ENCODE results near the gene EI24.

EI24 gene

GRCh38 chr11:125579811-125580210 lies 10.5 kb downstream of the EI24 start:
- no peak for DNase-seq (ENCODE audit: low read depth, low spot score)

GRCh38 chr11:125583496-125583895 lies 14.2 kb downstream of the EI24 start:
- no peak for DNase-seq (ENCODE audit: low read depth, low spot score)

GRCh38 chr11:125585487-125585886 lies 16.2 kb downstream of the EI24 start:
- DNase-seq (ENCODE audit: low read depth, low spot score), result no peak

GRCh38 chr11:125586623-125587022 lies 17.3 kb downstream of the EI24 start:
- DNase-seq (ENCODE audit: low read depth, low spot score), result no peak

GRCh38 chr11:125587480-125587879 lies 18.2 kb downstream of the EI24 start:
- no peak for DNase-seq (ENCODE audit: low read depth, low spot score)

GRCh38 chr11:125588505-125588904 lies 19.2 kb downstream of the EI24 start:
- no peak for DNase-seq (ENCODE audit: low read depth, low spot score)

- peak; percentile 7 for DNase-seq (ENCODE audit: low read depth, low spot score)
Observed at GRCh38 chr11:125591649-125592304, 22.5 kb downstream of the EI24 start.

- DNase-seq (ENCODE audit: low read depth, low spot score), result peak; percentile 96
Observed at GRCh38 chr11:125592305-125593113, 23.2 kb downstream of the EI24 start, which contains the start of gene STT3A. Gene STT3A, plus strand, starts transcription at chr11:125592852. Its CDS starts 3,064 bp downstream, at chr11:125595916.

- no peak for DNase-seq (ENCODE audit: low read depth, low spot score)
Observed at GRCh38 chr11:125593114-125593820, 24.0 kb downstream of the EI24 start.

GRCh38 chr11:125594958-125595357 lies 25.7 kb downstream of the EI24 start:
- no peak for DNase-seq (ENCODE audit: low read depth, low spot score)

- DNase-seq (ENCODE audit: low read depth, low spot score), result no peak
Observed at GRCh38 chr11:125600663-125601062, 31.4 kb downstream of the EI24 start.

- no peak for DNase-seq (ENCODE audit: low read depth, low spot score)
Observed at GRCh38 chr11:125603207-125603606, 33.9 kb downstream of the EI24 start.

GRCh38 chr11:125605417-125605816 lies 36.1 kb downstream of the EI24 start:
- DNase-seq (ENCODE audit: low read depth, low spot score), result no peak

GRCh38 chr11:125609545-125609944 lies 40.3 kb downstream of the EI24 start:
- DNase-seq (ENCODE audit: low read depth, low spot score), result no peak

- no peak for DNase-seq (ENCODE audit: low read depth, low spot score)
Observed at GRCh38 chr11:125618383-125618782, 49.1 kb downstream of the EI24 start.

GRCh38 chr11:125621995-125622394 lies 52.7 kb downstream of the EI24 start:
- DNase-seq (ENCODE audit: low read depth, low spot score), result no peak

- no peak for DNase-seq (ENCODE audit: low read depth, low spot score)
Observed at GRCh38 chr11:125623064-125623463, 53.8 kb downstream of the EI24 start.

GRCh38 chr11:125624756-125625213 lies 55.5 kb downstream of the EI24 start, which contains the start of gene CHEK1:
Gene CHEK1, plus strand, starts transcription at chr11:125625163. Its CDS starts 1,606 bp downstream, at chr11:125626769.
- DNase-seq (ENCODE audit: low read depth, low spot score), result no peak

GRCh38 chr11:125625225-125625629 lies 56.0 kb downstream of the EI24 start:
- no peak for DNase-seq (ENCODE audit: low read depth, low spot score)

GRCh38 chr11:125625630-125626287 lies 56.5 kb downstream of the EI24 start:
- peak; percentile 70 for DNase-seq (ENCODE audit: low read depth, low spot score)

- no peak for DNase-seq (ENCODE audit: low read depth, low spot score)
Observed at GRCh38 chr11:125626288-125626950, 57.1 kb downstream of the EI24 start.
